ENCODE measurements around the gene RAB32. TPM values are rescaled to one million over a fixed set of nuclear protein-coding genes. Genes with fewer than 3 reads are reported as not detected.

Gene RAB32
- total RNA-seq, 1 donor from 2014 or later, result 4.3 TPM

- Histone ChIP-seq H3K4me1 (no peaks in the 10 kb centered on the region), H3K4me3 (no peak overlapping the region), H3F3A (ENCODE audit: low read depth) (no peaks in the 10 kb centered on the region), H3K79me2 (ENCODE audit: low read depth) (no peaks in the 10 kb centered on the region), H3K9ac (no peak overlapping the region), H3K9me3 (ENCODE audit: low read depth) (no peaks in the 10 kb centered on the region), H3K4me2 (no peak overlapping the region), H4K20me1 (ENCODE audit: low read depth) (no peaks in the 10 kb centered on the region), H2AFZ (replicated peaks) (no peak overlapping the region), H3K36me3 (no peaks in the 10 kb centered on the region), H3K27ac (no peak overlapping the region), H3K27me3 (peaks cover 1% of the 10 kb centered on the region)
- Mint-ChIP-seq H3K27me3 (ENCODE audit: insufficient read depth, low read depth) (peaks cover 2% of the 10 kb centered on the region), H3K4me1 (peaks cover 6% of the 10 kb centered on the region), H3K27ac (no peak overlapping the region), H3K36me3 (no peaks in the 10 kb centered on the region), H3K9me3 (no peaks in the 10 kb centered on the region), H3K4me3 (no peak overlapping the region)
- TF ChIP-seq EZH2 (IDR thresholded peaks at IDR 0.05) (no peak), EZH2phosphoT487 (IDR thresholded peaks at IDR 0.05) (no peak), CTCF (IDR thresholded peaks at IDR 0.05) (no peak)
- no peak for DNase-seq (ENCODE audit: low spot score)
Observed at GRCh38 chr6:146593986-146594385, 50.4 kb downstream of the RAB32 start.

- DNase-seq (ENCODE audit: low spot score), result no peak
- Mint-ChIP-seq H3K4me3 (no peak overlapping the region), H3K36me3 (no peaks in the 10 kb centered on the region), H3K27me3 (ENCODE audit: insufficient read depth, low read depth) (peaks cover 2% of the 10 kb centered on the region), H3K27ac (no peak overlapping the region), H3K4me1 (peaks cover 11% of the 10 kb centered on the region), H3K9me3 (no peaks in the 10 kb centered on the region)
- no peaks in the 10 kb centered on the region for H3K79me2 ChIP-seq (ENCODE audit: low read depth)
- H3K27me3 ChIP-seq, result peaks cover 6% of the 10 kb centered on the region
- H3K4me2 ChIP-seq, result no peak overlapping the region
- no peak overlapping the region for H2AFZ ChIP-seq (replicated peaks)
- H3K4me3 ChIP-seq, result no peak overlapping the region
- H3K9ac ChIP-seq, result no peak overlapping the region
- TF ChIP-seq EZH2 (IDR thresholded peaks at IDR 0.05) (no peak), EZH2phosphoT487 (IDR thresholded peaks at IDR 0.05) (no peak), CTCF (IDR thresholded peaks at IDR 0.05) (no peak)
- H3F3A ChIP-seq (ENCODE audit: low read depth), result no peaks in the 10 kb centered on the region
- H3K4me1 ChIP-seq, result no peaks in the 10 kb centered on the region
- no peaks in the 10 kb centered on the region for H3K36me3 ChIP-seq
- no peaks in the 10 kb centered on the region for H3K9me3 ChIP-seq (ENCODE audit: low read depth)
- no peak overlapping the region for H3K27ac ChIP-seq
- H4K20me1 ChIP-seq (ENCODE audit: low read depth), result no peaks in the 10 kb centered on the region
Observed at GRCh38 chr6:146594495-146594894, 50.9 kb downstream of the RAB32 start.

DNA sequence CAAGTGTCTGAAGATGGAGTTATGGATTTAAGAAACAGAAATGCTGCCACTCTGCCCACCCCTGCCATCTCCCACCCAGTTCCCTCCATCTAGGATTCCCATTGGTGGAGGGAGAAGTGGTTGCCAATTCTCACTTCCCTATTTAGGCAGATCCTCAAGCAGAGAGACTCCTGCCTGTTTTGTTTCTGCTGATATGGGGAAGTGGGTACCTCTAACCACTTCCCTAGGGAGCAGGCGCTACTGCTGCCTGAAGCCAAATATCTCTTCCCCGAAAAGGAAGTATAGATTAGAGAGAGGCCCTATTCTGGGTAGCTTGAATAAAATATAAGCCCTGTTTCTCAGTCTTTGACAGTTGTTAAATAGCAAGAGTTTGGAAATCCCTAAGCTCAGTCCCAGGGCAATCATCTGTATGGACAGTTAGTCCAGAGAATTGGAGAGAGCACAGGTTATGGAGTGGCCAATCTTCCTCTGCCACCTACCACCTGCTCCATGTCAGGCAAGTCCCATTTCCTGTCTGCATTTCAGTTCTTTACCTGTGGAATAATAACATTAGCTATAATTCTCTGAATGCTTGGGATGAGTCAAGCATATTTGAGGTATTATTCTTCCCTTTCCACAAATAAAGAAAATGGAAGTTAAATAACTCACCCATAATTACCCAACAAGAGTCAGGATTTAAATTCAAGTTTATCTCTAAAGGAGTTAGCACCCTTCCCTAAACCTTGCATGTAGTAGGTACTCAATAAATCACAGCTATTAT is 52.5 kb downstream of the RAB32 start:
- no peak overlapping the region for H3K4me3 ChIP-seq
- Mint-ChIP-seq H3K27me3 (ENCODE audit: insufficient read depth, low read depth) (peaks cover 2% of the 10 kb centered on the region), H3K9me3 (no peaks in the 10 kb centered on the region), H3K4me3 (no peak overlapping the region), H3K4me1 (peaks cover 15% of the 10 kb centered on the region), H3K27ac (no peak overlapping the region), H3K36me3 (no peaks in the 10 kb centered on the region)
- no peak overlapping the region for H3K27ac ChIP-seq
- H3K36me3 ChIP-seq, result no peaks in the 10 kb centered on the region
- no peaks in the 10 kb centered on the region for H3K79me2 ChIP-seq (ENCODE audit: low read depth)
- H3F3A ChIP-seq (ENCODE audit: low read depth), result no peaks in the 10 kb centered on the region
- H2AFZ ChIP-seq (replicated peaks), result no peak overlapping the region
- H4K20me1 ChIP-seq (ENCODE audit: low read depth), result no peaks in the 10 kb centered on the region
- H3K4me1 ChIP-seq, result no peaks in the 10 kb centered on the region
- H3K4me2 ChIP-seq, result no peak overlapping the region
- TF ChIP-seq CTCF (IDR thresholded peaks at IDR 0.05) (no peak), EZH2 (IDR thresholded peaks at IDR 0.05) (no peak), EZH2phosphoT487 (IDR thresholded peaks at IDR 0.05) (no peak)
- H3K9me3 ChIP-seq (ENCODE audit: low read depth), result no peaks in the 10 kb centered on the region
- DNase-seq (ENCODE audit: low spot score), result no peak
- peaks cover 6% of the 10 kb centered on the region for H3K27me3 ChIP-seq
- H3K9ac ChIP-seq, result no peak overlapping the region
